ENCODE results near the gene AADAC.

DNA sequence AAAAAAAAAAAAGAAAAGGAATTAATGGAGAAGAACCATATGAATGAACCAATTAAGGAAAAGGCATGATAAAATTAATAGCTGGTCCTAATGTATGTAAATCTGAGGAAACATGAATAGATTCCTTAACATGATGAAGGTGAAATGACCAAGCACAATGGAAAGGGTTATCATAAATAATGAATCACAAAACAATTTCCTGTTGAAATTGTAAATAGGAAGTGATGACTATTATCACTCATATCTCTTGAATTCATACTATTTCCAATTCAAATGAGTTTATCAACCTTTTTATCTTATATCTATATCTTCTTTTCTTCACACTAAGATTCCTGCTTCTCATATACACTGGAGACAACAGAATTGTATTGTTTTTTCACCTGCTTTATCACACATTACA is 48.2 kb upstream of the AADAC start:
- TF ChIP-seq, protein P1, sequence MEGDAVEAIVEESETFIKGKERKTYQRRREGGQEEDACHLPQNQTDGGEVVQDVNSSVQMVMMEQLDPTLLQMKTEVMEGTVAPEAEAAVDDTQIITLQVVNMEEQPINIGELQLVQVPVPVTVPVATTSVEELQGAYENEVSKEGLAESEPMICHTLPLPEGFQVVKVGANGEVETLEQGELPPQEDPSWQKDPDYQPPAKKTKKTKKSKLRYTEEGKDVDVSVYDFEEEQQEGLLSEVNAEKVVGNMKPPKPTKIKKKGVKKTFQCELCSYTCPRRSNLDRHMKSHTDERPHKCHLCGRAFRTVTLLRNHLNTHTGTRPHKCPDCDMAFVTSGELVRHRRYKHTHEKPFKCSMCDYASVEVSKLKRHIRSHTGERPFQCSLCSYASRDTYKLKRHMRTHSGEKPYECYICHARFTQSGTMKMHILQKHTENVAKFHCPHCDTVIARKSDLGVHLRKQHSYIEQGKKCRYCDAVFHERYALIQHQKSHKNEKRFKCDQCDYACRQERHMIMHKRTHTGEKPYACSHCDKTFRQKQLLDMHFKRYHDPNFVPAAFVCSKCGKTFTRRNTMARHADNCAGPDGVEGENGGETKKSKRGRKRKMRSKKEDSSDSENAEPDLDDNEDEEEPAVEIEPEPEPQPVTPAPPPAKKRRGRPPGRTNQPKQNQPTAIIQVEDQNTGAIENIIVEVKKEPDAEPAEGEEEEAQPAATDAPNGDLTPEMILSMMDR (conservative IDR thresholded peaks at IDR 0.05; ENCODE audit: low read depth, low read length): no peak
- TF ChIP-seq EZH2 (IDR thresholded peaks at IDR 0.05; ENCODE audit: borderline replicate concordance, low read depth, low read length, poor library complexity, severe bottlenecking): no peak
